Measurements from ENCODE around the gene MRPL37.
"Not testable (repeated sequence)": the region's sequence is repeated elsewhere in the genome, so short reads cannot be mapped to it uniquely, and the experiment has no call there.

The MRPL37 gene

DNA sequence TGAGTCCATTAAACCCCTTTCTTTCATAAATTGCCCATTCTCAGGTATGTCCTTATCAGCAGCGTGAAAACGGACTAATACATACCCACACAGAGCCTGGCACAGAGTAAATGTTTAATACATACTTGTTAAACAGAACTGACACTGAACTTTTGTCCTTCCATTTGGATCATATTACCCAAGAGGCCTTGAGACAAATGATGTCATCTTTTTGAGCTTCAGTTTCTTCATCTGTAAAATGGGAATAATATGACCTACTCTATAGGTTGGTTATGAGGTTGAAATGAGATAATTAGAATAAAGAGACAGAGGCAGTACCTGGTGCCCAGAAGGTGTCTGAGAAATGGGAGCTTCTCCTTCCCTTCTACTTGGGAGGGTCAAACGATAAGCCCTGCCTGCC, 13.9 kb upstream of the MRPL37 start:
- Mint-ChIP-seq H3K4me1 (no peaks in the 10 kb centered on the region), H3K27me3 (no peaks in the 10 kb centered on the region), H3K27ac (no peak overlapping the region), H3K36me3 (peaks cover 25 to 42% of the 10 kb centered on the region in 2 donors), H3K4me3 (no peak overlapping the region), H3K9me3 (peaks cover 0 to 4% of the 10 kb centered on the region in 2 donors)
- no peak for ATAC-seq (replicated peaks)
- no peak for DNase-seq

DNA sequence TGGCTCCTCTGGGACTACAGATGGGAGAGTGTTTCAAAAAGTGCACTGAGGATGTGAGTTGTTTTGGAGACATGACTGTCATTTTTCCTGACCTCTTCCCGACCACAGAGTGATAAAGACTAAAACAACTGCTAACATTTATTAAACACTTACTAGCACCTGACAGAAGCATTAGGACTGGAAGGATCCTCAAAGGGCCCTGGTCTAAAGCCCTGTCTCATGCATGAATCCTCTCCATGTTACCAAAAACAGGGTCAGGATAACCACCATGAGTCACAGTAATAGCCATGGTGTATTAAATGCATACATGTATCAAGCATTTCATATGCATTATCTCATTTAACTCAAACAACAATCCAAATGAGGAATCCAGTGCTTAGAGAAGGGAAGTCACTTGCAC, 11.7 kb upstream of the MRPL37 start:
- no peak for DNase-seq
- H3K36me3 Mint-ChIP-seq = peaks cover 25 to 35% of the 10 kb centered on the region in 2 donors

DNA sequence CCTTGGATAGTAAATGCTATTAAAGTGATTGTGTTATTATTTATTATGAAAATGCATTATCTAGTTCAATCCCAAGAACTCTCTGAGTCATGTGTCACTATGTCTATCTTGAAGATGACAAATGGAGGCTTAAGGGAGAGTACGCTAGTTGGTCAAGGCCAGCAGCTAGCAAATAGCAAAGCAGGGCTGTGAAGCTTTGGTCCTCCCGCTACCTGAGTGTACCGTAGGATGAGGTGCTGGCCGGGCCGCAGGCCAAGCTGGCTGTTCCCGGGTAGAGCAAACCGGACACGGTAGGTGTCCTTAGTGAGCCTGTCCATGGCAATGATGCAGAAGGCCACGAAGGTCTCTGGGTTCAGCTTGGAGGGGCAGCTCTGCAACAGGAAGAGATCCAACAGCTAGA, 9.4 kb upstream of the MRPL37 start:
- no peak for DNase-seq
- no peak for ATAC-seq (replicated peaks)
- Mint-ChIP-seq H3K4me1 (no peaks in the 10 kb centered on the region), H3K27ac (no peak overlapping the region), H3K9me3 (peaks cover 0 to 4% of the 10 kb centered on the region in 2 donors), H3K27me3 (no peaks in the 10 kb centered on the region), H3K4me3 (no peak overlapping the region), H3K36me3 (peaks cover 29 to 39% of the 10 kb centered on the region in 2 donors)

More for the DNA sequence above, 11.7 kb upstream of the MRPL37 start:
- ATAC-seq (replicated peaks) = no peak
- Mint-ChIP-seq H3K4me3 (no peak overlapping the region), H3K9me3 (peaks cover 0 to 4% of the 10 kb centered on the region in 2 donors), H3K27me3 (no peaks in the 10 kb centered on the region), H3K4me1 (no peaks in the 10 kb centered on the region), H3K27ac (no peak overlapping the region)

DNA sequence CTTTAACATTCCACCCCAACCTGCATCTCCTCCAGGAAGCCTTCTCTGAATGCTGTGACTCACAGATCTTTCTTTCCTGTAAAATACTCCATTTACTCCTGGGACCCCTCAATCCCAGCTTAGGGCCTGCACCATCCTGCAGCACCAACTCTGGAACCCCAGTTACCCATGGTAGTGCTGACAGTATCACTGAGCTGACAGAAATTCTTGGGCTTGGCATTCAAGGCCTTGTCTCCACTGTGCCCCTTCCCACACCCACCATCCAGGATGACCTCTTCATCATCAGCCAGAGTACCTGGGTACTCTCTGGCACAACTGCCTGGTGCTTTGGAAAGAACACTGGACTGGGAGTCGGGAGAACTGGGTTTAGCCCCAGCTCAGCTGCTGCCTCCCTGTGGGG, 8.4 kb upstream of the MRPL37 start:
- DNase-seq = no peak
- no peak overlapping the region for H3K4me3 Mint-ChIP-seq
- no peaks in the 10 kb centered on the region for H3K27me3 Mint-ChIP-seq
- H3K9me3 Mint-ChIP-seq = no peaks in the 10 kb centered on the region
- no peak overlapping the region for H3K27ac Mint-ChIP-seq
- ATAC-seq (replicated peaks) = no peak
- no peaks in the 10 kb centered on the region for H3K4me1 Mint-ChIP-seq
- H3K36me3 Mint-ChIP-seq = peaks cover 26 to 31% of the 10 kb centered on the region in 2 donors

DNA sequence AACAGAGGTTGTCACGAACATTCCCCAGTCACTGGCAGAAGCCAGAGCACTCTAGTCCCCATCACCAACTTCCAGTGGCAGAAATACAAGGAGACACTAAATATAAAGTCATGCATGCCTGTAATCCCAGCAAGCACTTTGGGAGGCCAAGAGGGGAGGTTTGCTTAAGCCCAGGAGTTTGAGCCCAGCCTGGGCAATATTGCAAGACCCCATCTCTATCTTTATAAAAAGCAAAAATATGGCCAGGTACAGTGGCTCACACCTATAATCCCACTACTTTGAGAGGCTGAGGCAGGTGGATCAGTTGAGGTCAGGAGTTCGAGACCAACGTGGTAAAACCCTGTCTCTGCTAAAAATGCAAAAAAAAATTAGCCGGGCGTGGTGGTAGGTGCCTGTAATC, 6.5 kb upstream of the MRPL37 start:
- no peaks in the 10 kb centered on the region for H3K27me3 Mint-ChIP-seq
- H3K9me3 Mint-ChIP-seq = no peaks in the 10 kb centered on the region
- H3K36me3 Mint-ChIP-seq = peaks cover 20 to 24% of the 10 kb centered on the region in 2 donors
- H3K4me1 Mint-ChIP-seq = no peaks in the 10 kb centered on the region
- no peak overlapping the region for H3K27ac Mint-ChIP-seq
- ATAC-seq (replicated peaks) = no peak
- no peak overlapping the region for H3K4me3 Mint-ChIP-seq
- no peak for DNase-seq

DNA sequence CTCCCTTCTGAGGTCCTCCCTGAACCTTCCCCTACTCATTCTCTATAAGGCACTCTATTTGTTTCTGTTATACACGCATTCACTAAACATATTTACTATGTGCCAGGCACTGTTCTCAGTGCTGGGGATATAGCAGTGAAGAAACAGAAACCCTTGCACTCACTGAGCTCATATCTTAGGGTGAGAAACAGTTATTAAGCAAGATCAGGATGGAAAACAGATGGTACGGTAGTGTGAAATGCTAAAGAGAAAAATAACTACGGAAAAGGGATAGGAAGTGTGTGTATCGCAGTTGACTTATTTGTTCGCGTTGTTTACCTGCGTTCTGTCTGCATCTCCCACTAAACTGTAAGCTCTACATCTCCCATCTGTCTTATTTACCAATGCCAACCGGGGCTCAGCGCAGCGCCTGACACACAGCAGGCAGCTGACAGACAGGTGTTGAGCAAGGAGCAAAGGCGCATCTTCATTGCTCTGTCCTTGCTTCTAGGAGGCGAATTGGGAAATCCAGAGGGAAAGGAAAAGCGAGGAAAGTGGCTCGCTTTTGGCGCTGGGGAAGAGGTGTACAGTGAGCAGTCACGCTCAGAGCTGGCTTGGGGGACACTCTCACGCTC, 709 bp upstream of the MRPL37 start:
- DNase-seq (no peak), ATAC-seq (replicated peaks) (peak; percentile 3 to 10)
- H3K27me3 Mint-ChIP-seq = no peaks in the 10 kb centered on the region
- H3K36me3 Mint-ChIP-seq = peaks cover 10 to 19% of the 10 kb centered on the region in 2 donors
- peaks cover 20 to 40% of the 10 kb centered on the region in 2 donors for H3K4me1 Mint-ChIP-seq
- no peaks in the 10 kb centered on the region for H3K9me3 Mint-ChIP-seq
- H3K4me3 Mint-ChIP-seq = peak overlapping the region; percentile 95 to 97
- peak overlapping the region; percentile 87 for H3K27ac Mint-ChIP-seq

DNA sequence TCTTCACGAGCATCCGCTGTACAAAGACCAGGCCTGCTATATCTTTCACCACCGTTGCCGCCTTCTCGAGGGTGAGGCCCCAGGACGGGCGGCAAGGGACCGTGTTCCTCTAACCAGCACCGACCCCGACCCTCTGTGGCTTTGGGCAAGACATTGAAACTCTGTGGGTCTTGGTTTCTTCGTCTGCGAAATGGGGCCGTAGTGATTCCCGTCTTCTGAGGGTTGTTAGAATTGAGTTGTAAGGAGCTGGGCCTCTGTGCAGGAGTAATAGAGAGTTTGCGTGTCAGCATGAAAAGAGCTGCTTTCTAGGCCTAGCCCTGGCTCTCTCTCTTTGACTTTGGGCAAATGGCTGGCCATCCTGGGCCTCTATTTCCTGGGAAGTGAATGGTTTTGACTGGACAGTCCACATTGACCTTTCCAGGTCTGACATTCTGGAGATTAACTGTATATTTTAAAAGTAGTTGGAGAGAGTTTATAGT, 591 bp downstream of the MRPL37 start:
- DNase-seq (no peak), ATAC-seq (replicated peaks) (no peak)
- H3K27ac Mint-ChIP-seq = peak overlapping the region; percentile 87
- H3K4me3 Mint-ChIP-seq = peak overlapping the region; percentile 95 to 97
- no peaks in the 10 kb centered on the region for H3K27me3 Mint-ChIP-seq
- peaks cover 10 to 19% of the 10 kb centered on the region in 2 donors for H3K36me3 Mint-ChIP-seq
- H3K9me3 Mint-ChIP-seq = no peaks in the 10 kb centered on the region
- H3K4me1 Mint-ChIP-seq = peaks cover 20 to 40% of the 10 kb centered on the region in 2 donors

DNA sequence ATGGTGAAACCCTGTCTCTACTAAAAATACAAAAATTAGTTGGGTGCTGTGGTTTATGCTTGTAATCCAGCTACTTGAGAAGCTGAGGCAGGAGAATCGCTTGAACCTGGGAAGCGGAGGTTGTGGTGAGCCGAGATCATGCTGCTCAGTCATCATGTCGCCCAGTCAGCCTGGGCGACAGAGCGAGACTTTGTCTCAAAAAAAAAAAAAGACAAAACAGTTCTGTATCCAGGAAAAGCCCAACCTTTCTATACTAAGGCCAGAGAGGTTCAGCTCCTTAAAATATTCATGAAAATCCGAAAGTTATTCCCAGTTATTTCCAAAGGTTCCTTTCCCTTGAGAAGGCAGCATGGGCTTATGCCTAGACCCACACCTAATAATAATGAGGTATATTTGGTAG, 4.2 kb downstream of the MRPL37 start:
- peaks cover 21 to 35% of the 10 kb centered on the region in 2 donors for H3K4me1 Mint-ChIP-seq
- no peak overlapping the region for H3K4me3 Mint-ChIP-seq
- H3K27ac Mint-ChIP-seq = no peak overlapping the region
- no peak for ATAC-seq (replicated peaks)
- H3K36me3 Mint-ChIP-seq = peaks cover 27 to 44% of the 10 kb centered on the region in 2 donors
- H3K9me3 Mint-ChIP-seq = no peaks in the 10 kb centered on the region
- no peaks in the 10 kb centered on the region for H3K27me3 Mint-ChIP-seq
- no peak for DNase-seq

DNA sequence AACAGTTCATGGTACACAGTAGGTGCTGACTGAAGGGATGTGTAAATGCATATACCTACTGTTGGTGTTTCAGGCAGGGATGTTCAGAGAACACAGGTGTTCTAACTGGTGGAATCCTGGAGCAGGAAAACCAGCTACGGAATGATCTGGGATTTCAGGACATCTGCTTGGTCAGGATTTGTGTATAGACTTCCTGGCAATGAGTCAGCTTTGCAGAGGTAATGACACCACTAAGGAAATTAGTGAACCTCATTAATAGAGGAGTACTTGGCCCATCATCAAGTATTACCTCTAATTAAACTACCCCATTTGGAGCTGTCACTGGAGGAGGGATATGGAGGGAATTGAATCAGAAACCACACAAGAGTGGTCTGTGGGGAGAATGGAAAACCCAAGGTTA, 7.3 kb downstream of the MRPL37 start:
- H3K27me3 Mint-ChIP-seq = no peaks in the 10 kb centered on the region
- peaks cover 43 to 62% of the 10 kb centered on the region in 2 donors for H3K36me3 Mint-ChIP-seq
- ATAC-seq (replicated peaks) (no peak), DNase-seq (no peak)
- H3K4me3 Mint-ChIP-seq = no peak overlapping the region
- H3K27ac Mint-ChIP-seq = no peak overlapping the region
- peaks cover 7 to 10% of the 10 kb centered on the region in 2 donors for H3K4me1 Mint-ChIP-seq
- no peaks in the 10 kb centered on the region for H3K9me3 Mint-ChIP-seq

DNA sequence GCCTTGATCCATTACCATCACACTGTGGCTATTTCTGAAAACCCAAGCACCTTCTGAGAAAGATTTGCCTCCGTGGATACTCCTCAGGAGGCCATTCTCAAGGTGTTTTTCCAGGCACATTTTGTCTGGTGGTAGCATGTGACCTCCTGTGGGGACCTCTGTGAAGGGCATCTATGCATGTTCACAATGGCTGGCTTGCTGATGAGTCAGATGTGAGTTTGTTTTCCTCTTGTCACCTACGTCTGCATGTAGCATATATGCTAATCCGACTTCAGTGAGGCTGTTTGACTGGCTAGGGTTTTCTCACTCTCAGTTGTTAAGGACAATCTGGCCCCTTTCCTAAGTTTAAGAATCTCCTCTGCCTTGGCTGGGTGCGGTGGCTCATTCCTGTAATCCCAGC, 7.9 kb downstream of the MRPL37 start:
- not testable (repeated sequence) for ATAC-seq (replicated peaks); H3K9me3 Mint-ChIP-seq; H3K4me3 Mint-ChIP-seq; H3K4me1 Mint-ChIP-seq; DNase-seq; H3K27me3 Mint-ChIP-seq; H3K27ac Mint-ChIP-seq
- H3K36me3 Mint-ChIP-seq = peaks cover 49 to 64% of the 10 kb centered on the region in 2 donors

DNA sequence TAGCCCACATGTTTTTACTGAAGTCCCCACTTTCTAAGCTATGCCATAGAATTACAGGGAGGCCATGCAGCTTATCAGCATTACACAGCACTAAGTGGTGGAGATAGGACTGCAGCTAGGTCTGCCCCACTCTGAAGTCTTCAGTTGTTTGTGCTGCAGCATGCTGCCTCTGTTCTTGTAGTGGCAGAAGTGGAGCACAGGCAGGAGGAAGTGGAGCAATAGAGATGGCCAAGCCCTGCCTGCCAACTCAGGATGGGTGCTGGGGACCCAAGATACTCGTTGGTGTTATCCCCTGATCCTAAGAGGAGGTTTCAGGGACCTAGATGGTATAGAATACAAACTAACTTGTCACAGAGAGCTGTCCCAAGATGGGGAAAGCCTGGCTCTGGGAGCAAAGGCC, 12.9 kb downstream of the MRPL37 start:
- Mint-ChIP-seq H3K27me3 (no peaks in the 10 kb centered on the region), H3K4me3 (no peak overlapping the region), H3K9me3 (no peaks in the 10 kb centered on the region), H3K27ac (no peak overlapping the region), H3K4me1 (no peaks in the 10 kb centered on the region), H3K36me3 (peaks cover 53 to 66% of the 10 kb centered on the region in 2 donors)
- no peak for DNase-seq
- ATAC-seq (replicated peaks) = no peak

DNA sequence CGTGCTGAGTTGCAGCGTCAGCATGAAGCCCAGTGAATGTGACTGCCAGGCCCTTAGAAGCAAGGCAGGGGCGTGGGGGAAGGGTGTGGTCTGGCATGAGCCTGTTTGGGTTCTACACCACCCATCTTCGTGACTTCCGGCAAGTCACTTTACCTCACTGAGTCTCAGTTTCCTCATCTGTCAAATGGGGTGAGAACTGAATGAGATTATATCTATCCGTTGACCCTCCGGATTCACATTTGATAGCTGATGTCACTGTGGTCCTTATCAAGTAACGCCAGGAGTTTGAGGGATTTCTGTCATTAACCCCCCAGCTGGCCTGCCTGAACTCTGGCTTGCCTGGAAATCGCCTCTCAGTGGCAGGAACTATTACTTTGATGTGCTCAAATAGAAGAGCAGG, 15.6 kb downstream of the MRPL37 start:
- Mint-ChIP-seq H3K4me1 (peaks cover 0 to 2% of the 10 kb centered on the region in 2 donors), H3K27ac (no peak overlapping the region), H3K36me3 (peaks cover 51 to 69% of the 10 kb centered on the region in 2 donors), H3K9me3 (no peaks in the 10 kb centered on the region), H3K4me3 (no peak overlapping the region), H3K27me3 (no peaks in the 10 kb centered on the region)
- DNase-seq = no peak
- ATAC-seq (replicated peaks) = no peak

DNA sequence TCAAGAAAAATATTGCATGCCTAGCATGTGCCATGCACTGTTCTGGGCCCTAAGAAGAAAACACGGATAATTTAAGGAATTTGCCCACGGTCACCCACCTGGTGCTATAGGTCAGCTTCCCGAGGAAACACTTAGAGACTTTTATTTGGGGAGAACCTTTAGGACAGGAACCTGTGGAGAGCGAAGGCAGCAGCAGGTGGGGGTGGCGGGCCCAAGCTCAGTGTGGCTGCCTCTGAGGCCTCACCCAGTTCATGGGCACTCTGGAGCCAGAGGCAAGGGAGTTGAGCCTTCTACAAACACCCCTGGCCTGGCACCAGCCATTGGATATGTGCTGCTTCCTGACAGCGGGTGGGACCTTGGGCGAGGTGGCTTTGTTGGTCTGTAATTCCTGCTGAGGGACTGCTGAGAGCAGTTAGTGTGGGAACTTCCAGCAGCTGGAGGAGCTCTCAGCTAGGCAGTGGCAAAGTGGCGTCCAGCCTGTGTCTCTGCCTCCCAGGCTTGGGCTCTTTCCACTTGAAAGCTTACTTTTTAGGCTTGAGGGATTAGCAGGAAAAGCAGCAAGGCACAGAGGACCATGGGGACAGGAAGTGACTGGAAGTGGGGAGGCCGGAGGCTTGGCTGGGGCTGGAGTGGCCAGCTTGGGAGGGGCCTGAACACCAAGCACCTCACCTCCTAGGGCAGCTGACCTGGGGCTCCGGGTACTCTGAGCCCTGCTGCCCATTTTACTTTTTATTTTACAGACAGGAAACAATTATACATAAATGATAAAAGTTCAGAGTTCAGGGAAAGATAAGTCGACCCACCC, 19.1 kb downstream of the MRPL37 start:
- Mint-ChIP-seq H3K9me3 (no peaks in the 10 kb centered on the region), H3K4me1 (peaks cover 2 to 23% of the 10 kb centered on the region in 2 donors), H3K4me3 (no peak overlapping the region), H3K27me3 (no peaks in the 10 kb centered on the region), H3K36me3 (peaks cover 47 to 66% of the 10 kb centered on the region in 2 donors), H3K27ac (peak overlapping the region; percentile 81)
- DNase-seq = no peak
- no peak for ATAC-seq (replicated peaks)

DNA sequence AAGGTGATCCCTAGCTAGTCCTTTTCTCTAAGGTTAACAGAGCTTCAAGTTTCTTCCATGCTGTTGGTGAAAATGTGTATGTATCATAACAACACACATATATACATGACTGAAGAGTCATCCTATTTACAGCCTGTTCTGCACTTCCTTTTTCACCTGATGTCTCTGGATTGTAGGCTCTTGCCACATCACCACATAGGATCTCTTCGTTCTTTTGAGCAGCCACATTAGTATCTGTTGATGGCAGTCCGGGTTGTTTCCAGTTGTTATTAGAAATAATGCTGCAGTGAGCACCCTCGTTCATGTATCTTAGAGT, 19.7 kb downstream of the MRPL37 start:
- DNase-seq (no peak), ATAC-seq (replicated peaks) (no peak)
- Mint-ChIP-seq H3K4me1 (peaks cover 2 to 23% of the 10 kb centered on the region in 2 donors), H3K27me3 (no peaks in the 10 kb centered on the region), H3K9me3 (no peaks in the 10 kb centered on the region), H3K27ac (peak overlapping the region; percentile 65), H3K36me3 (peaks cover 45 to 64% of the 10 kb centered on the region in 2 donors), H3K4me3 (no peak overlapping the region)
